NOMO-1 (cell line): ENCODE results near the gene RNASET2.
A peak's percentile ranks its signal among the peaks of the same experiment; 100 is the strongest.
"Not testable (repeated sequence)": the region's sequence is repeated elsewhere in the genome, so short reads cannot be mapped to it uniquely, and the experiment has no call there.

Experiments
- DNase-seq, 2 experiments: peaks; one replicate each; lab custom pipeline; 2025; ENCODE audit not compliant: unreplicated experiment in 2 of 2; lab: John Stamatoyannopoulos, UW

The RNASET2 gene

GRCh38 chr6:166929542-166930189, 26.7 kb downstream of the RNASET2 start:
- DNase-seq = no peak

- DNase-seq = no peak
Observed at GRCh38 chr6:166928644-166929541, 27.5 kb downstream of the RNASET2 start.

DNA sequence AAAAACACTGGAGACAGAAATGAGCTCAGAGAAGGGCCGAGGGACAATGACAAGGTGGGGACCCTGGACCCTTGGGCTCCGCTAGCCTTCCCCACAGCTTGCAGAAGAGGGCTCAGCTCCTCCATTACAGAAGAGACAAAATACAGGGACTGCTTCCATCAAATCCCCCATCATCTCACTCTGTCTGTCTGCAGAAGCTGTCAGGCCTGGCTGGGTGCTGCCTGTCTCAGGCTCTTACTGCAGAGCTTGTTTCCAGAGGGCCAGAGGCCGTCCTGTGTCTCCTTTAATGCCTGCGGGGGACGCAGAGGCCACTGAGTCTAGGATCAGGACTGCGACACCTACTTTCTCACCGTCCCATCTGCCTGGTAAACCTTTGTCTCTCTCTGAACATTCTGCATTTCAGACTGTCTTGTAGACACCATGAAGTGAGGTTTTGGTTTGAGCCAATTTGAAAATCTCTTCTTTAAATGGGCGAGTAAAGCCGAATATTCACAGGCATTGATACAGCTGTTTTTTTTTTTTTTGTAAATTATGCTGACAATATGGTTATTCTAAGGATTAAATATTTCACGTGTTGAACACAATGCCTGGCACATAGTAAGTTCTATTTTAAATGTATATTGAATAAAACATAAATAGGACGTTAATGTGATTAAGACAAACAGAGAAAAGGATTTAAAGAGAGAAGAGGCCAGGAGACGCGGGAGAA, 28.3 kb downstream of the RNASET2 start:
- no peak for DNase-seq

GRCh38 chr6:166927240-166927934, 29.0 kb downstream of the RNASET2 start:
- DNase-seq = no peak

DNA sequence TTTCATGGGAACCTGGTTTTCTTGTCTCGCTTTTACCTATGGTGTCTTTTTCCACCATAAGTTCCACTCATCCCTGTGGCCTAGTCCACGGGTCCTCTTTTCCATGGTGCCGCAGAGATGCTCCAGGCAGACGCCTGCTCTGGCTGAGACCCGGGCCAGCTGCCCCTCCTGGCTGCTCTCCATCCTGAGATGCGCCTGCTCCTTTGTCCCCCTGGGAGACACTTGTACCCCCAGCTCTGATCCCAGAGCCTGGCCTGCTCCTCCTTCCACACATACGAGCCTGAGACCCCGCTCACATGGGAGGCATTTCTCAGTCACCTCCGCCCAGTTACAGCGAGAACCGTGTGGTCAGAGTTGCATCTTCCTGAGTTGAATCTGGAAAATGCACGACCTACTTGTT, 29.6 kb downstream of the RNASET2 start:
- no peak for DNase-seq

DNA sequence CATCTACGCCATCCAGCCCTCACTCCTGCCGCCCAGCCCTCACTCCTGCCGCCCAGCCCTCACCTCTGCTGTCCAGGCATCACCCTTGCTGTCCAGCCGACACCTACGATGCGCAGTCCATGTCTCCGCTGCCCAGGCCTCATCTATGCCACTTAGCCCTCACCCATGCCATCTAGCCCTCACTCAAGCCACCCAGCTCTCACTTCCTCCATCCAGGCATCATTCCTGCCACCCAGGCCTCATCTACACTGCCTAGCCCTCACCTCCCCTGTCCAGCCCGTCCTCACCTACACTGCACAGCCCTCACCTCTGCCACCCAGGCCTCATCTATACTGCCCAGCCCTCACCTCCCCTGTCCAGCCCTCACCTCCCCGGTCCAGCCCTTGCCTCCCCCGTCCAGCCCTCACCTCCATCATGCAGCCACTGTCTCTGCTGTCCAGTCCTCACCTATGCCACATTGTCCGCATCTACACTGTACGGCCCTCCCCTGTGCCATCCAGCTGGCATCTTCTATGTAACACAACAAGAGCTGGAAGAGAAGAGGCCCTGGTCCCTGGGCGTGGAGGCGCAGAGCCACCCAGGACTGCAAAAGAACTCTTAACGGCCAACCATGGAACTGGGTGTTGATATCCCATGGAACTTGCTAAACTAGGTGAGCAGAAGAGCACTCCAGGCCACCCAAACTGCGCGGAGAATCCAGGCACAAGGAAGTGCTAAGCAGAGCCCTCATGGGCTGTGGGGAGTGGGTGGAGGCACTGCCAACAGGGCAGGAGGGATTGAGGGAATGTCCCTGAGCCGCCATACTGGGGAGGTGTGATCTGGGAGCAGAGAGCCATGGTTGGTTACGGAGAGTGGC, 31.0 kb downstream of the RNASET2 start:
- DNase-seq = no peak

DNA sequence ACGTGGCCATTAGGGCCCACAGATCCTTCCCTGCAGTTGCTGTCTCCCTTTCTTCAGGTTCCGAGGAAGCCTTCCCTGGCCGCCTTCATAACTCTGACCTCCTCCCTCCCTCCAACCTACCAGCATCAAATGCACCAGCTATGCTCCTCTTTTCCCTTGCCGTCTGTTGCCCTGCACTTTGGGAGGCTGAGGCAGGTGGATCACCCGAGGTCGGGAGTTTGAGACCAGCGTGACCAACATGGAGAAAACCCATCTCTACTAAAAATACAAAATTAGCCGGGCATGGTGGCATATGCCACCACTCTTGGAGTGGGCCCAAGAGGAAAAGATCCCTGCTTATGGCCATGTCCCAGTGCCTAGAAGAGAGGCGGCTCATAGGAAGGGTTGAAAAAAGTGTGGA, 31.8 kb downstream of the RNASET2 start:
- no peak for DNase-seq

- no peak for DNase-seq
Observed at GRCh38 chr6:166922937-166923336, 33.4 kb downstream of the RNASET2 start.

DNA sequence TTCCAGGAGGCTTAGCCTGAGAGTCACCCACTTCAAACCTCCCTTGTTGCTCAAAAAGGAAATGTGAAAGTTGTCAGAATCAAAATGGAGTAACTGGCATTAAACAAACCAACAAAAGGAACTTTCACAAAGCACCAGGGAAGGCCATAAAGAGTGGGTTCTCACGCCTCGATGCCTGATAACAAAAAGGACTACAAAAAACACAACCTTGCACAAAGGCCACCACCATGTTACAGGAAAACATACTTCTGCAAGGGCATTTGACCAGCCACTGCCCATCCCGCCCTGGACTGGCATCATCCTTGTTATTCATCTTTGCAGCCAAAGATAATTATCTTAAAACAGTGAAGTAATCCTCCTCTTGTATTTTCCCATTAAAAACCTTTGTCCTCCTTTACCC, 34.8 kb downstream of the RNASET2 start:
- DNase-seq = no peak

- no peak for DNase-seq
Observed at GRCh38 chr6:166916824-166917223, 39.5 kb downstream of the RNASET2 start.

- not testable (repeated sequence) for DNase-seq
Observed at GRCh38 chr6:166915484-166915883, 40.9 kb downstream of the RNASET2 start.

DNA sequence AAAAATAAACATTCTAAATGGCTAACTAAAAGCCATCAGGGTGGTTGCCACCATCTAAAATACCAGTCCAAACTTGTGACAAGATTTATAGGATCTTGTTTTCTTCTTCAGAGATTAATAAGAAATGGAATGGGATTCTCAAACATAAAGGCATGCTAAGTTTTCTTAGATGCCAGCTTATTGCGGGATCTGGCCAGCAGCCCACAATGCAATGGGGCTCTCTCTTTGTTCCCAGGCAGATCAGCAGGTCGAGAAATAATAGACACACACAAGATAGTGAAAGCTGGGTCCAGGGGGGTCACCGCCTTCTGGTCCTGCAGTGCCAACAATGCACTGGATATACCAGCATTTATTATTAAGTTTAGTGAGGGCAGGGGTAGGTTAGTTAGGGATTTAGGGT, 41.4 kb downstream of the RNASET2 start:
- DNase-seq = not testable (repeated sequence)

- no peak for DNase-seq
Observed at GRCh38 chr6:166911248-166911677, 45.1 kb downstream of the RNASET2 start.

DNA sequence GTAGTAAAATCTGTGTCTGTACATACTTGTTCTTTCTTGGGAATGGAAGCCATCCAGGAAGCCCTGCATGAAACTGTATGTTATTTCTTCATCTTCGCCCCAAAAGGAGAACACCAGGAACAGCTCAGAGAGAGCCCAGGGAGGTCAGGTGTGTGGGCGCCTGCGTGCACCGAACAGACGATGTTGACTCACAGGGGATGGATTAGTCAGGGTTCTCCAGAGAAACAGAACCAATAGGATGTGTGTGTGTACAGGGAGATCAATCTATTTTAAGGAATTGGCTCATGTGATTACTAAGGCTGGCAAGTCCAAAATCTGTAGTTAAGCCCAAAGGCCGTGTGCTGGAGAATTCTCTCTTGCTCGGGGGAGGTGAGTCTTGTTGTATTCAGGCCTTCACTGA, 45.7 kb downstream of the RNASET2 start:
- DNase-seq = no peak

DNA sequence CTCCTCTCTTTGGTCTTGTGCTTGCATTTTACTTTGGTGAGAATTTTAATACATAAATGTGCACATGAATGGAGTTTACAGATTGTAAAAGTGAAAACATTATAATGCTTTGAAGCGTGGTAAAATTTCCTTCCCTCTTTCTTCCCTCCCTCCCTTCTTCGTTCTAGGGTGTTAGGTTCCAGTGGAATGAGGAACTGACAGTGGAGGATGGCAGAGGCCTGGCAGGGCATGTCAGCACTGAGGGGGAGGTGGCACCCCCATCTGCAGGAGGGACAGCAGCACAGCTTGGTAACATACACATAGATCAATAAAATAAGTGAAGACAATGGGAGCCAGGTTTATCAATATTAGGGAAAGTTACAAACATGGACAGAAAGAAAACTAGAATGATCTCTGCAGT, 47.5 kb downstream of the RNASET2 start:
- DNase-seq = peak; percentile 22 to 38

GRCh38 chr6:166907871-166908806, 48.2 kb downstream of the RNASET2 start:
- no peak for DNase-seq

GRCh38 chr6:166907373-166907841, 48.9 kb downstream of the RNASET2 start:
- peak; percentile 61 to 75 for DNase-seq

DNA sequence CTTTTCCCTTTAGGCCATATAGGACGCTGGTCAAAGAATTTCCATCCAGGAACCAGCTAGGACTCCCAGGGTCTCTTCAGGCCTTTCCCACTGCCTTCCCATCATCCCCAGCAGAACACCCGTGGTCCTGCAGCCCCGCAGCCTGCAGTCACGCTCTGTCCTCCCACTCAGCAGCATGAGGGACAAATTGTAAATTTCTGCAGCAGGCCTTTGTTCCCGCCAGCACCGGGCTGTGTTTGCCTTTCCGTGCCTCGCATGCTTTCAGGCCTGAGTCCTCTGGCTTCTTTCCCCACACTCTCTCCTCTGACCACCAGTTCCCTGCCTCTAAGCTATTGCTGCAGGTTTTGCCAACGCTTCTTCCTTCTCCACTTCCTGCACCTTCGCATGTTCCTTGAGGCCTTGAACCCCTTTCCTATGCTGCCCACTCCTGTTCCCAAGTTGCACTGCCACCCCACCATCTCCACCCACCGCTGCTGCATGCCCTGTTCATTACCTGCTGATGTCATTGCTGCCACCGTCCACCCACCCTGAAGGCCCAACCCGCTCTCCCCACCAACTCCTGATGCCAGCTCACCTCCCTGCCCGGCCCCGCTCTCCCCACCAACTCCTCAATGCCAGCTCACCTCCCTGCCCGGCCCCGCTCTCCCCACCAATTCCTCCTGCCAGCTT, 49.8 kb downstream of the RNASET2 start:
- DNase-seq = no peak
